Skeletal muscle satellite cell (primary cell): Measurements from ENCODE around the gene MSL2.
"Not testable (repeated sequence)": the region's sequence is repeated elsewhere in the genome, so short reads cannot be mapped to it uniquely, and the experiment has no call there.

Experiments used
- H3K27me3 ChIP-seq: 2 replicates; pipeline ENCODE4 v1.7.0; 2013; ENCODE audit warnings: low read length; ENCODE audit not compliant: control insufficient read depth, insufficient read depth
- H3K36me3 ChIP-seq: 2 replicates; pipeline ENCODE4 v1.7.0; 2013; ENCODE audit warnings: mild to moderate bottlenecking, control low read depth, low read length; ENCODE audit not compliant: insufficient read depth
- H3K4me1 ChIP-seq: 2 replicates; pipeline ENCODE4 v1.7.0; 2013; ENCODE audit warnings: low read length; ENCODE audit not compliant: control insufficient read depth, insufficient read depth
- H3K4me2 ChIP-seq: 2 replicates; pipeline ENCODE4 v1.7.0; 2013; ENCODE audit warnings: mild to moderate bottlenecking, low read length
- H3K4me3 ChIP-seq: 2 replicates; pipeline ENCODE4 v1.7.0; 2013; ENCODE audit warnings: low read length
- H3K9ac ChIP-seq: 2 replicates; pipeline ENCODE4 v1.7.0; 2013; ENCODE audit warnings: mild to moderate bottlenecking, low read depth, low read length, moderate library complexity
- H3K9me3 ChIP-seq: replicated peaks from 2 replicates; pipeline ENCODE4 v1.7.0; 2013; ENCODE audit warnings: mild to moderate bottlenecking, control low read depth, low read length

Gene MSL2

DNA sequence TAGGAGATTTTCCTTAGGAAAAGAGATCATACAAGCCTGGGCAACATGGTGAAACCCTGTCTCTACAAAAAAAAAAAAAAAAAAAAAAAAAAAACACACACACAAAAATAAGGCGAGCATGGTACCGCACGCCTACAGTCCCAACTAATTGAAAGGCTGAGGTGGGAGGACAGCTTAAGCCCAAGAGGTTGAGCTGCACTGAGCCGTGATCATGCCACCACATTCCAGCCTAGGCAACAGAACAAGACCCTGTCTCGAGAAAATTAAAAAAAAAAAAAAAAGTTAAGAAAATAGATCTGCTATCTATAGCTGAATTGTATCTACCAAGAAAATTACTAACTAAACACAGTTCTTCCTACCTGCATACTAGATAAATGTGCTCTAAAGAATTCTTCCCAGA is 7.1 kb downstream of the MSL2 start:
- Histone ChIP-seq H3K9ac (no peak overlapping the region), H3K9me3 (no peaks in the 10 kb centered on the region), H3K27me3 (no peaks in the 10 kb centered on the region), H3K4me3 (no peak overlapping the region), H3K36me3 (peaks cover 4% of the 10 kb centered on the region), H3K4me1 (peaks cover 33% of the 10 kb centered on the region), H3K4me2 (no peak overlapping the region)

DNA sequence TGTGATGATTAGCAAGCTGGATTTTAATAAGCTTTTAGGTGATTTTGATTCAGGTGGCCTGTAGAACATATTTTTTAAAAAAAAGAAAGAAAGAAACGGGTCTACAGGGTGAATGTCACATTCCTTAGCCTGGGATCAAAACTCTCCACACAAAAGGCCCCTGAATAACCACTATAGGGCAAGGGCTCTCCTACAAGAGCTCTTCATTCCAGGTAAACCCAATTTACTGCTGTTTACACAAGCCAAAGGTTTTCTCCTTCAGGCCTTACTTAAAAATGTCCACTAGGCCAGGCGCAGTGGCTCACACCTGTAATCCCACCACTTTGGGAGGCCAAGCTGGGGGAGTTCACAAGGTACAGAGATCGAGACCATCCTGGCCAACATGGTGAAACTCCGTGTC is 8.3 kb downstream of the MSL2 start:
- no peak overlapping the region for H3K4me2 ChIP-seq
- no peak overlapping the region for H3K4me3 ChIP-seq
- peaks cover 37% of the 10 kb centered on the region for H3K4me1 ChIP-seq
- peaks cover 4% of the 10 kb centered on the region for H3K36me3 ChIP-seq
- H3K27me3 ChIP-seq, result no peaks in the 10 kb centered on the region
- H3K9ac ChIP-seq, result no peak overlapping the region
- no peaks in the 10 kb centered on the region for H3K9me3 ChIP-seq

DNA sequence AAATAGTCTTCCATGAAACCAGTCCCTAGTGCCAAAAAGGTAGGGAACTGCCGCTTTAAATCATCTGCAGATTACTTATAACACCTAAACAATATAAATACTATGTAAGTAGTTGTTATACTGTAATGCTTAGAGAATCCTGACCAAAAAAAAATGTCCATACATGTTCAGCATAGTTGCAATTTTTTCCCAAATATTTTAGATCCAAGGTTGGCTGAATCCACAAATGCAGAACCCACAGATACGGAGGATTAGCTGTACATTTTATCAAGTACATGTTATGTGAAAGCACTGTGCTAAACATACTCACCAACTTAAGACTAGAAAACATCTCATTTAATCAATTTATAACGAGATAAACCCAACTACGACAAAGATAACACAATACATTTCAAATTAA is 9.3 kb downstream of the MSL2 start:
- H3K27me3 ChIP-seq, result no peaks in the 10 kb centered on the region
- no peak overlapping the region for H3K4me2 ChIP-seq
- H3K9me3 ChIP-seq, result no peaks in the 10 kb centered on the region
- H3K4me1 ChIP-seq, result peaks cover 34% of the 10 kb centered on the region
- H3K36me3 ChIP-seq, result peaks cover 4% of the 10 kb centered on the region
- no peak overlapping the region for H3K4me3 ChIP-seq
- no peak overlapping the region for H3K9ac ChIP-seq

DNA sequence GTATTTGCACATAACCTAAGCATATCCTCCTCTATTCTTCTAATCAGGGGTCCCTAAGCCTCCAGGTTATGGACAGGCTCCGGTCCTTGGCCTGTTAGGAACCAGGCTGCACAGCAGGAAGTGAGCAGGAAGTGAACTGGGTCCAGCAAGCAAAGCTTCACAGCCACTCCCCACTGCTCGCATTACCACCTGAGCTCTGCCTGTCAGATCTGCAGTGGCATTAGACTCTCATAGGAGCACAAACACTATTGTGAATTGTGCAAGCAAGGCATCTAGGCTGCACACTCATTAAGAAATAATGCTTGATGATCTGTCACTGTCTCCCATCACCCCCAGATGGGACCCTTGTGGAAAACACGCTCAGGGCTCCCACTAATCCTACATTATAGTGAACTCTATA is 9.8 kb downstream of the MSL2 start:
- Histone ChIP-seq H3K4me3 (no peak overlapping the region), H3K9me3 (no peaks in the 10 kb centered on the region), H3K9ac (no peak overlapping the region), H3K4me2 (peak overlapping the region; percentile 44), H3K27me3 (no peaks in the 10 kb centered on the region), H3K4me1 (peaks cover 29% of the 10 kb centered on the region), H3K36me3 (peaks cover 1% of the 10 kb centered on the region)

DNA sequence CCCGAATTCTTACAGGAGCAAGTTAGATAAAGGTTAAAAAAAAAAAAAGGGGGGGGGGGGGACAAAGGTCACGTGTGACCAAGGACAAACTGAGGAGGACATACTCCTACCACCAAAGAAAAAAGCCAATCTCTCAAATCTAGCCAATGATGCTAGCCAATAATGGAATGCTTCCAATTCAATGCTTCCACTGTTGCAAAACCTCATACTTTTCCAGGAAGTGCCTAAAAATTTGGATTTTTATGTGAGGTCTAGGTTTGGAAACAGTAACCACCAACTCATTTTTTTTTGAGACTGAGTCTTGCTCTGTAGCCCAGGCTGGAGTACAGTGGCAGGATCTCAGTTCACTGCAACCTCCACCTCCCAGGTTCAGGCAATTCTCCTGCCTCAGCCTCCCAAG is 11.4 kb downstream of the MSL2 start:
- Histone ChIP-seq H3K36me3 (no peaks in the 10 kb centered on the region), H3K9ac (no peak overlapping the region), H3K4me3 (no peak overlapping the region), H3K9me3 (no peaks in the 10 kb centered on the region), H3K27me3 (no peaks in the 10 kb centered on the region), H3K4me2 (no peak overlapping the region), H3K4me1 (peaks cover 28% of the 10 kb centered on the region)

DNA sequence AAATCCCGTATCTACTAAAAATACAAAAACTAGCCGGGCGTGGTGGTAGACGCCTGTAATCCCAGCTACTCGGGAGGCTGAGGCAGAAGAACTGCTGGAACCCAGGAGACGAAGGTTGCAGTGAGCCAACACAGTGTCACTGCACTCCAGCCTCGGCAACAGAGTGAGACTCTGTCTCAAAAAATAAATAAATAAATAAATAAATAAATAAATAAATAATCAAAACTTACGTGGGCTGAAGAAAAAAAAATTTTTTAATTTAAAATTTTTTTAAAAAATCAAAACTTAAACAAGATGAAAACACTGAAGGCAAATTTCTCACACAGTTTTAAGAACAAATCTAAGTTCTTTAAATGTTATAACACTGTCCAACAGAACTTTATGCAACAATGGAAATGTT is 14.4 kb downstream of the MSL2 start:
- H3K9ac ChIP-seq, result no peak overlapping the region
- H3K36me3 ChIP-seq, result no peaks in the 10 kb centered on the region
- no peaks in the 10 kb centered on the region for H3K27me3 ChIP-seq
- H3K4me3 ChIP-seq, result no peak overlapping the region
- peaks cover 19% of the 10 kb centered on the region for H3K4me1 ChIP-seq
- no peak overlapping the region for H3K4me2 ChIP-seq
- no peaks in the 10 kb centered on the region for H3K9me3 ChIP-seq

DNA sequence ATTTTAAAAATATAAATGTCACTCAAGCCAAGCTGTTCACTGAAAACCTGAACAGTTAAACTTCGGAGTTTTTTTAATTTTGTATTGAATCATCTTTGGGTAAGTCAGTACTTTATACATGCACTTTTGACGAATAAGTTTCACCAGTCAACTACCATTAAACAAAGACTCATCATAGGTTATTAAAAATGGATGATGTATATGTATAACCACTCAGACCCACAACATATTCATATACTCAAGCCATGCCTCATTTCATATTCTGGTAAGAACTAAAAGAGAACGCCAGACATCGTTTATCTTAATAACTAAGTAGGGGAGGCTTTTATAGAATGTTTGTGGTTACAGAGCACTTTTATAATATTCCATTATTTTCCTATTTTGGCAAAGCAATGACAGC is 18.3 kb downstream of the MSL2 start:
- H3K4me3 ChIP-seq, result no peak overlapping the region
- no peaks in the 10 kb centered on the region for H3K27me3 ChIP-seq
- H3K36me3 ChIP-seq, result no peaks in the 10 kb centered on the region
- no peak overlapping the region for H3K4me2 ChIP-seq
- no peak overlapping the region for H3K9ac ChIP-seq
- H3K9me3 ChIP-seq, result no peaks in the 10 kb centered on the region
- peaks cover 9% of the 10 kb centered on the region for H3K4me1 ChIP-seq

DNA sequence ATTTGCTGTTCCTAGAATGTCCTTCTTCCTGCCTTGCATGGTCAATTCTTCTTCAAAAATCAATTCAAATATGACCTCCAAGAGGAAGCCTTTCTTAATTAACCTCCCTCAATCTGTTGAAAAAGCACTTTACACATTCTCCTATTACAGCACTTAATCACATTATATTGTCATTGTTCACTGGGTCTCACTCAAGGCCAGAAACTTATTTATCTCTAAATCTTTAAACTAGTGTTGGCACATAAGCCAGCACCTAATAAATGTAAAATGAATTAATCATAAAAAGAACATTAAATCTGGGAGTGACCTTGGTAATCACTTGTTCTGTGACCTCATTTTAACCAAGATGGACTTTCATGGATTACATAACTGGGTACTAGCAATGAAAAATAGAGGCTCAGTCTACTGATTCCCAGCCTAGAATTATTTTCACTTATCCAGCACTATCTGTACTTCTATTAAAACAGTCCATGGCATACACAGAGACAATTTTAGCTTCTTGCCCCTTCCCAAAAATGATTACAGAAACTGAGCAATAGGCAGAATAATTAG is 22.1 kb downstream of the MSL2 start:
- H3K4me1 ChIP-seq, result peaks cover 20% of the 10 kb centered on the region
- H3K4me3 ChIP-seq, result no peak overlapping the region
- H3K9me3 ChIP-seq, result no peaks in the 10 kb centered on the region
- H3K4me2 ChIP-seq, result no peak overlapping the region
- H3K27me3 ChIP-seq, result no peaks in the 10 kb centered on the region
- H3K9ac ChIP-seq, result no peak overlapping the region
- H3K36me3 ChIP-seq, result no peaks in the 10 kb centered on the region

DNA sequence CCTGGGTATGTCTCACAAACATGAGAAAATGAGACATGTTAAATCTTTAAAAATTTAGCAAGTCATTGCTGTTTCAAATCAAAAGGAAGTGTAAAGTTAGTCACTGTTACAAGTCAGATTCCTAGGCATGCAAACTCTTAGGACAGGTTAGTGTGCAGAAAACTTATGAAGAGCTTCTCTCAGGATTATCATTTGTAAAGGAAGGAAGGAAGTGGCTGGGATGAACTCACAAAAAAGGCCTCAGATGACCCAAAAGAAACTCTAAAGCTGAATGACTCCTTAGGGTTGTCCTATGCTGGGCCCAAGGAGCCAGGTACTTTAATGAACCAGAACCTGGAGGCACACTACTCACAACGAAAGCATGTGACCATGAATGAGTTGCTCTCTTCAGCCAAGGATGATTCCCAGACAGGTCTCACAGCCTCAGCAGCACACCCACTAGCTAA is 25.0 kb downstream of the MSL2 start:
- no peak overlapping the region for H3K4me2 ChIP-seq
- peak overlapping the region; percentile 23 for H3K9ac ChIP-seq
- no peak overlapping the region for H3K4me3 ChIP-seq
- H3K9me3 ChIP-seq, result no peaks in the 10 kb centered on the region
- no peaks in the 10 kb centered on the region for H3K27me3 ChIP-seq
- no peaks in the 10 kb centered on the region for H3K36me3 ChIP-seq
- peaks cover 24% of the 10 kb centered on the region for H3K4me1 ChIP-seq

DNA sequence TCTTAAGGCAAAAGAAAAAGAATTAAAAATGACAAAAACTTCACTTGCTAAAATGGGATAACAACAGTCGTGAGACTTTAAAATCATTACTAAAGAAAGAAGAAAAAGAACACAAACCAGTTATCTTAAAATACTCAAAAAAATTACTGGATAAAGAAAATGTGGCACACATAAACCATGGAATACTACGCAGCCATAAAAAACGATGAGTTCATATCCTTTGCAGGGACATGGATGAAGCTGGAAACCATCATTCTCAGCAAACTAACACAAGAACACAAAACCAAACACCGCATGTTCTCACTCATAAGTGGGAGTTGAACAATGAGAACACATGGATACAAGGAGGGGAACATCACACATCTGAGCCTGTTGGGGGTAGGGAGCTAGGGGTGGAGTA is 27.9 kb downstream of the MSL2 start:
- H3K4me1 ChIP-seq, result peaks cover 20% of the 10 kb centered on the region
- not testable (repeated sequence) for H3K9ac ChIP-seq, H3K9me3 ChIP-seq, H3K4me3 ChIP-seq, H3K4me2 ChIP-seq, H3K36me3 ChIP-seq, H3K27me3 ChIP-seq

DNA sequence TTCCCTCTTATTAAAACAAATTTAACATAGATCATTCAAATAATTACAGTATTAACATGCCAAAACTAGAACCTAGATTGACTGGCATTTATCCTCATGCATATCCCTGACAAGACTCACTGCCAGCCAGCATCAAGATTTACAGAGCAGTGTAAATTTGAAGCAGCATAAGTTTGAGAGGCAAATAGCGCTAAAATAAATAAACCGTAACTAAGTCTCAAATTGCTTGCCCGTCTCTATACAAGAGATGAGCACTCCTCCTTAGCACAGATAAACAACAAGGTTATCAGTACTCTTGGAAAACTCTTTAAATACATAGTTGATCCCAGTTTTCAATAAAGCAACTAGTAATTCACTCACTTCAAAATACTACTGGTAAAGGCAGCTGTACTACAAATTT is 29.6 kb downstream of the MSL2 start:
- Histone ChIP-seq H3K27me3 (no peaks in the 10 kb centered on the region), H3K36me3 (no peaks in the 10 kb centered on the region), H3K9me3 (no peaks in the 10 kb centered on the region), H3K9ac (no peak overlapping the region), H3K4me1 (peaks cover 13% of the 10 kb centered on the region), H3K4me3 (no peak overlapping the region), H3K4me2 (no peak overlapping the region)

DNA sequence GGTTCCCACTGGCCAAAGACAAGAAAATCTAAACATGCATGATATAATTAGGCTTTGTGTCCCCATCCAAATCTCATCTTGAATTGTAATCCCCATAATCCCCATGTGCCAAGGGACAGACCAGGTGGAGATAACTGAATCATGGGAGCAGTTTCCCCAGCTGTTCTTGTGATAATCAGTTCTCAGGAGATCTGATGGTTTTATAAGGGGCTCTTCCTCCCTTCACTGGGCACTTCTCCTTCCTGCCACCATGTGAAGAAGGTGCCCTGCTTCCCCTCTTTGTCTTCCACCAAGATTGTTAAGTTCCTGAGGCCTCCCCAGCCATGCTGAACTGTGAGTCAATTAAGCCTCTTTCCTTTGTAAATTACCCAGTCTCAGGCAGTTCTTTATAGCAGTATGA is 32.5 kb downstream of the MSL2 start:
- H3K27me3 ChIP-seq, H3K4me1 ChIP-seq, H3K9ac ChIP-seq, H3K9me3 ChIP-seq, H3K36me3 ChIP-seq, H3K4me2 ChIP-seq, H3K4me3 ChIP-seq: not testable (repeated sequence)
